Neural progenitor cell (in vitro differentiated cells): ENCODE results near the gene PFDN4. TPM values are rescaled to one million over a fixed set of nuclear protein-coding genes. Genes with fewer than 3 reads are reported as not detected.
A peak's percentile ranks its signal among the peaks of the same experiment; 100 is the strongest.

ENCODE experiments used
- DNase-seq: peaks from one replicate; pipeline ENCODE4 v3.0.0-alpha.2; 2016; ENCODE audit warnings: low spot score
- H2AFZ ChIP-seq: fragments of 200-600 bp; sonication (generic); replicated peaks from 2 replicates; pipeline ENCODE4 v1.6.1; 2016; ENCODE audit warnings: antibody characterized with exemption
- H3F3A ChIP-seq: fragments of 200-600 bp; sonication (generic); 2 replicates; pipeline ENCODE4 v1.6.1; 2016; ENCODE audit warnings: antibody characterized with exemption, low read depth
- H3K27ac ChIP-seq: fragments of 200-600 bp; sonication (generic); 2 replicates; pipeline ENCODE4 v1.5.1; 2016; ENCODE audit warnings: mild to moderate bottlenecking
- H3K27me3 ChIP-seq: fragments of 200-600 bp; sonication (generic); 2 replicates; pipeline ENCODE4 v1.6.1; 2016; ENCODE audit warnings: mild to moderate bottlenecking, moderate library complexity
- H3K36me3 ChIP-seq: fragments of 200-600 bp; sonication (generic); 2 replicates; pipeline ENCODE4 v1.5.1; 2016
- H3K4me1 ChIP-seq: fragments of 200-600 bp; sonication (generic); 2 replicates; pipeline ENCODE4 v1.6.1; 2016; ENCODE audit warnings: mixed run types
- H3K4me2 ChIP-seq: fragments of 200-600 bp; sonication (generic); 2 replicates; pipeline ENCODE4 v1.6.1; 2016
- H3K4me3 ChIP-seq: fragments of 200-600 bp; sonication (generic); 2 replicates; pipeline ENCODE4 v1.5.1; 2016
- H3K79me2 ChIP-seq: fragments of 200-600 bp; sonication (generic); 2 replicates; pipeline ENCODE4 v1.6.1; 2016; ENCODE audit warnings: low read depth
- H3K9ac ChIP-seq: fragments of 200-600 bp; sonication (generic); 2 replicates; pipeline ENCODE4 v1.6.1; 2016
- H3K9me3 ChIP-seq: fragments of 200-600 bp; sonication (generic); 2 replicates; pipeline ENCODE4 v1.5.1; 2016; ENCODE audit warnings: low read depth
- H4K20me1 ChIP-seq: fragments of 200-600 bp; sonication (generic); 2 replicates; pipeline ENCODE4 v1.6.1; 2016; ENCODE audit warnings: low read depth
- H3K27ac Mint-ChIP-seq: 3 replicates; pipeline ENCODE4 v1.8.0; 2021; ENCODE audit warnings: mixed read lengths
- H3K27me3 Mint-ChIP-seq: 2 replicates; pipeline ENCODE4 v1.8.0; 2022; ENCODE audit warnings: low read depth, mild to moderate bottlenecking, inconsistent platforms, moderate library complexity, mixed read lengths; ENCODE audit not compliant: insufficient read depth
- H3K36me3 Mint-ChIP-seq: 3 replicates; pipeline ENCODE4 v1.8.0; 2021; ENCODE audit warnings: mixed read lengths
- H3K4me1 Mint-ChIP-seq: 3 replicates; pipeline ENCODE4 v1.8.0; 2021; ENCODE audit warnings: mixed read lengths
- H3K4me3 Mint-ChIP-seq: 3 replicates; pipeline ENCODE4 v1.8.0; 2021; ENCODE audit warnings: mild to moderate bottlenecking, moderate library complexity, mixed read lengths
- H3K9me3 Mint-ChIP-seq: 3 replicates; pipeline ENCODE4 v1.8.0; 2020; ENCODE audit warnings: mixed read lengths
- EZH2 ChIP-seq: fragments of 200-600 bp; sonication (generic); IDR thresholded peaks from 2 replicates; pipeline ENCODE4 v1.6.1; 2017; ENCODE audit warnings: antibody characterized with exemption, mild to moderate bottlenecking, moderate library complexity
- EZH2phosphoT487 ChIP-seq: fragments of 200-600 bp; sonication (generic); IDR thresholded peaks from 2 replicates; pipeline ENCODE4 v1.6.1; 2017; ENCODE audit warnings: antibody characterized with exemption
- total RNA-seq: library from RNA; depleted of rRNA; stranded (reverse); fragments of >200 nt; gene quantifications from 2 replicates; pipeline ENCODE4 v1.2.3, GENCODE V29; 2015; ENCODE audit warnings: low replicate concordance
- TF ChIP-seq, protein P1 (sequence below): fragments of 200-600 bp; sonication (generic); IDR thresholded peaks from 2 replicates; pipeline ENCODE4 v1.5.1; 2017; ENCODE audit warnings: antibody characterized with exemption, mild to moderate bottlenecking

Gene PFDN4
- total RNA-seq, 1 donor from 2014 or later = 597 TPM

DNA sequence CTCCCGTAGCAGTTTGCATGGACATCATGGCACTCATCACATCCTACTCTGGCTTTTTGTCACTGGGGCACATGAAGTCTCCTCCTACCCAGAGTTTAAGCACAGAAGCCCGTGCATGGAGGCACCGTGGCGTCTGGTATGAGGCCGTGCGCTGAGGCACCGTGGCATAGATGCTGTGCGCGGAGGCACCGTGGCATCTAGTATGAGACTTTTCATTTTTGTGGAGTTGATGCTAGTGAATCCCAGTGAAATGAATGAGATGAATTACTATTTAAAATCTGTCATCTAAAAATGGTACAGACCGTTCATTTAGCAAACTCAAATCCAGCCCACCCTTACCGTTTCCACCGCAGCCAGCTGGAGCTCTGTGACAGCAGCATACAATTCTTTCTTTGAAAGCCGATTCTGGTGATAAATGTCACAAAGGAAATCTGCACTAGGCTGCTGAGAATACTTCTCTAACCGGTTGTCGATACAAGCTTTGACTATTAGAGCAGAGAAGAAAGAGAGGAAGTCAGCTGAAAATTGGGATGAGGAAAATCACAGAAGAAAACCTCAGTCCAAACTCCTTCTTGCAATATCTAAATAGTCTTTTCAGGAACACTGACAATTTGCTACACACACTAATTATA lies 45.4 kb upstream of the PFDN4 start:
- TF ChIP-seq, protein P1, sequence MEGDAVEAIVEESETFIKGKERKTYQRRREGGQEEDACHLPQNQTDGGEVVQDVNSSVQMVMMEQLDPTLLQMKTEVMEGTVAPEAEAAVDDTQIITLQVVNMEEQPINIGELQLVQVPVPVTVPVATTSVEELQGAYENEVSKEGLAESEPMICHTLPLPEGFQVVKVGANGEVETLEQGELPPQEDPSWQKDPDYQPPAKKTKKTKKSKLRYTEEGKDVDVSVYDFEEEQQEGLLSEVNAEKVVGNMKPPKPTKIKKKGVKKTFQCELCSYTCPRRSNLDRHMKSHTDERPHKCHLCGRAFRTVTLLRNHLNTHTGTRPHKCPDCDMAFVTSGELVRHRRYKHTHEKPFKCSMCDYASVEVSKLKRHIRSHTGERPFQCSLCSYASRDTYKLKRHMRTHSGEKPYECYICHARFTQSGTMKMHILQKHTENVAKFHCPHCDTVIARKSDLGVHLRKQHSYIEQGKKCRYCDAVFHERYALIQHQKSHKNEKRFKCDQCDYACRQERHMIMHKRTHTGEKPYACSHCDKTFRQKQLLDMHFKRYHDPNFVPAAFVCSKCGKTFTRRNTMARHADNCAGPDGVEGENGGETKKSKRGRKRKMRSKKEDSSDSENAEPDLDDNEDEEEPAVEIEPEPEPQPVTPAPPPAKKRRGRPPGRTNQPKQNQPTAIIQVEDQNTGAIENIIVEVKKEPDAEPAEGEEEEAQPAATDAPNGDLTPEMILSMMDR = no peak
- TF ChIP-seq EZH2 (no peak), EZH2phosphoT487 (no peak)
- no peaks in the 10 kb centered on the region for H3K9me3 ChIP-seq
- Mint-ChIP-seq H3K27ac (no peak overlapping the region), H3K27me3 (no peaks in the 10 kb centered on the region), H3K4me3 (no peak overlapping the region), H3K9me3 (no peaks in the 10 kb centered on the region), H3K4me1 (no peaks in the 10 kb centered on the region), H3K36me3 (no peaks in the 10 kb centered on the region)
- H3F3A ChIP-seq = no peaks in the 10 kb centered on the region
- no peaks in the 10 kb centered on the region for H3K79me2 ChIP-seq
- DNase-seq = no peak
- no peaks in the 10 kb centered on the region for H3K36me3 ChIP-seq
- peak overlapping the region; percentile 34 for H2AFZ ChIP-seq
- no peaks in the 10 kb centered on the region for H3K4me1 ChIP-seq
- no peak overlapping the region for H3K4me3 ChIP-seq
- H4K20me1 ChIP-seq = no peaks in the 10 kb centered on the region
- no peaks in the 10 kb centered on the region for H3K27me3 ChIP-seq
- H3K9ac ChIP-seq = no peak overlapping the region
- no peak overlapping the region for H3K27ac ChIP-seq
- H3K4me2 ChIP-seq = no peak overlapping the region

DNA sequence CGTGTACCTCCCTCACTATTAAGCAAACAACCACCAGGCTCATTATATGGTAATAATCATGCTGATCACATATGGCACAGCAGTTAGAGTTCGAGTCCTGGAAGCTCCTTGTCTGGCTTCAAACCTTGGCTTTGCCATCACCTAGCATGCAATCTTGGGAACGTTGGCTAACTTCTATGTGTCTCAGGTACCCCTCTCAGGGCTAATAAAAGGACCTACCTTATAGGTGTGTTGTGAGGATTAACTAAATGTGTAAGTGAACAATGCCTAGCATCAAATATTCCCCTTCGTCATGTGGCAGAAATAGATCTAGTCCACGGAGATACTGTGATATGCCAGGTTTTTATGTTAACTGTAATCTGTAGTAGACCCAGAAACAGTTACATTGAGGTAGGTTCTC lies 44.5 kb upstream of the PFDN4 start:
- Histone ChIP-seq H3K27ac (no peak overlapping the region), H3K27me3 (peaks cover 9% of the 10 kb centered on the region), H2AFZ (no peak overlapping the region), H3K4me3 (no peak overlapping the region), H3K4me2 (no peak overlapping the region), H4K20me1 (no peaks in the 10 kb centered on the region), H3F3A (no peaks in the 10 kb centered on the region), H3K9me3 (no peaks in the 10 kb centered on the region), H3K79me2 (no peaks in the 10 kb centered on the region), H3K36me3 (no peaks in the 10 kb centered on the region), H3K4me1 (no peaks in the 10 kb centered on the region), H3K9ac (no peak overlapping the region)
- Mint-ChIP-seq H3K27ac (no peak overlapping the region), H3K4me1 (no peaks in the 10 kb centered on the region), H3K4me3 (no peak overlapping the region), H3K36me3 (no peaks in the 10 kb centered on the region), H3K27me3 (peaks cover 4% of the 10 kb centered on the region), H3K9me3 (no peaks in the 10 kb centered on the region)
- TF ChIP-seq, protein P1 = no peak
- TF ChIP-seq EZH2 (no peak), EZH2phosphoT487 (no peak)
- DNase-seq = no peak

DNA sequence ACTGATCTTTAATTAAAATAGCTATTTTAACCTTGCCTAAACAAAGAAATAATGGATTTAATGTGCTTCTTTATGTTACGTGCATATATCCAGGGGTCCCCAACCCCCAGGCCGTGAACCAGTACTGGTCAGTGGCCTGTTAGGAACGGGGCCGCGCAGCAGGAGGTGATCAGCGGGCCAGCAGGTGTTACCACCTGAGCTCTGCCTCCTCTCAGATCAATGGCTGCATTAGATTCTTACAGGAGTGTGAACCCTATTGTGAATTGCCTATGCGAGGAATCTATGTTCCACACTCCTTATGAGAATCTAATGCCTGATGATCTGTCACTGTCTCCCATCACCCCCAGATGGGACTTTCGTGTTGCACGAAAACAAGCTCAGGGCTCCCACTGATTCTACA lies 42.9 kb upstream of the PFDN4 start:
- no peak for DNase-seq
- no peak overlapping the region for H3K4me2 ChIP-seq
- no peak overlapping the region for H3K4me3 Mint-ChIP-seq
- no peak overlapping the region for H3K9ac ChIP-seq
- H3K27me3 ChIP-seq = peaks cover 22% of the 10 kb centered on the region
- no peaks in the 10 kb centered on the region for H3K9me3 Mint-ChIP-seq
- H3K4me1 ChIP-seq = no peaks in the 10 kb centered on the region
- H3K79me2 ChIP-seq = no peaks in the 10 kb centered on the region
- no peaks in the 10 kb centered on the region for H3K36me3 ChIP-seq
- H3K27me3 Mint-ChIP-seq = peaks cover 9% of the 10 kb centered on the region
- TF ChIP-seq EZH2phosphoT487 = no peak
- no peak for TF ChIP-seq EZH2
- TF ChIP-seq, protein P1 = no peak
- H3K4me3 ChIP-seq = no peak overlapping the region
- H3K27ac Mint-ChIP-seq = no peak overlapping the region
- no peaks in the 10 kb centered on the region for H3K9me3 ChIP-seq
- H3K4me1 Mint-ChIP-seq = no peaks in the 10 kb centered on the region
- H4K20me1 ChIP-seq = no peaks in the 10 kb centered on the region
- no peak overlapping the region for H3K27ac ChIP-seq
- no peak overlapping the region for H2AFZ ChIP-seq
- no peaks in the 10 kb centered on the region for H3F3A ChIP-seq
- H3K36me3 Mint-ChIP-seq = no peaks in the 10 kb centered on the region
